C4-2B (cell line): ENCODE measurements around the gene CD93.

Experiments used
- H3K27ac ChIP-seq: fragments of 450-650 bp; 2 replicates; pipeline ENCODE4 v1.5.1; 2017
- CTCF ChIP-seq: fragments of 450-650 bp; conservative IDR thresholded peaks from 2 replicates; pipeline ENCODE4 v1.5.1; 2017; ENCODE audit warnings: mild to moderate bottlenecking
- ZFX ChIP-seq: fragments of 450-650 bp; IDR thresholded peaks from 2 replicates; pipeline ENCODE4 v1.6.1; 2017

Gene CD93

GRCh38 chr20:23050076-23050838 lies 35.9 kb downstream of the CD93 start:
- H3K27ac ChIP-seq = no peak overlapping the region
- no peak for TF ChIP-seq CTCF
- no peak for TF ChIP-seq ZFX

DNA sequence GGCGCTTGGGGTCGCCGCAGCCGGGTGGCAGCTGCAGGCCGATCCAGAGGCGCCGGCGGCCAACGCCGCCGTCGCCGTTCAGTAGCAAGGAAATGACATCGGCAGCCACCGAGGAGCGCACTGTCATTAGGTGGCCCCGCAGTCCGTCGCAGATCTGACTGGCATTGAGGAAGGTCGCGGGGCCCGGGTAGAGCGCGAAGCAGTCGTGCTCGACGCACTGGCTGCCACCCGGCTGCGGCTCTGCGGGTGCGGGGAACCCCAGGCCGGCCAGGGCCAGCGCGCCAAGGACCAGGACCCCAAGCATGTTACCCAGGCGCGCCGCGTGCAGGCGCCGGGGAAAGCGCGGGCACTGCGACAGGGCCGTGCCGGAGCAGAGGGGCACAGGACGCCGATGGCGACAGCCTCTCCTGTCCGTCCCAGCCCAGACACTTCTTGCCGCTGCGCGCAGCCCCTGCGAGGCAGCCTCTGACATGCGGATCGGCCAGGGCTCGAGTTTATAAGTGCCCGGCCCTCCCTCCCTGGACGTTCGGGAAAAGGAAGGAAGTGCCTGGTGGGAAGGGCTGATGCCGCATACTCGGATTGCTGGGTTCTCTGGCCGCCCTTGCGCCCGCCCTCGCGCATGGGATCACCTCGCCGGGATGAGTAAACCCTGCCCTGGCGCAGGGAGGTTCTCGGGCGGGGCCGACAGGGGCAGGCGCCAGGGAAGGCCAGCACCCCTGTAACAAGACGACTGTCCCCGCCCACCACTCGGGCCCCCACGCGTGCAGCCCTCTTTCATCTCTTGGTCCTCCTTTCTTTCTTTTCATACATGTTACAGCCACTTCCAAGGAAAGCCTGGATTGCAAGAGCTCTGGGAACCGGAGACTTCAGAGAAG lies 36.7 kb downstream of the CD93 start, which contains the start of gene THBD:
Gene THBD (minus strand): TSS at position 472 of the 875 bp plus-strand sequence. CDS start 168 bp downstream, at position 304.
- no peak within 1 kb of the TSS for H3K27ac ChIP-seq
- TF ChIP-seq CTCF (no peak), ZFX (no peak)

GRCh38 chr20:23048283-23049200 lies 37.6 kb downstream of the CD93 start:
- TF ChIP-seq CTCF = peak; percentile 58
- no peak for TF ChIP-seq ZFX
- no peak overlapping the region for H3K27ac ChIP-seq

DNA sequence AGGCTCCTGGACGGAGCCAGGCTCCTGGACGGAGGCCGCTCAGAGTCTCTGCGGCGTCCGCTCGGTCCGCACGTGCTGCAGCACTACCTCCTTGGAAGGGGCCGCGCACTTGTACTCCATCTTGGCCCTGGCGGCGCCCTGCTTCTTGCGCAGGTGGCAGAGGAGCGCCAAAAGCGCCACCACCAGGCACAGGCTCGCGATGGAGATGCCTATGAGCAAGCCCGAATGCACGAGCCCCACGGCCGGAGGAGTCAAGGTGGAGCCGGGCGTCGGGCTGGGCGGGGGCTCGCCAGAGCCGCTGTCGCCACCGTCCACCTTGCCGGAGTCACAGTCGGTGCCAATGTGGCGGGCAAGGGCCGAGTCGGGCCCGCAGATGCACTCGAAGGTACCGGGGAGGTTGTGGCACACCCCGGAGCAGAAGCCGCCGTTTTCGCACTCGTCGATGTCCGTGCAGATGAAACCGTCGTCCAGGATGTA lies 38.3 kb downstream of the CD93 start:
- TF ChIP-seq CTCF (no peak), ZFX (no peak)
- no peak overlapping the region for H3K27ac ChIP-seq

DNA sequence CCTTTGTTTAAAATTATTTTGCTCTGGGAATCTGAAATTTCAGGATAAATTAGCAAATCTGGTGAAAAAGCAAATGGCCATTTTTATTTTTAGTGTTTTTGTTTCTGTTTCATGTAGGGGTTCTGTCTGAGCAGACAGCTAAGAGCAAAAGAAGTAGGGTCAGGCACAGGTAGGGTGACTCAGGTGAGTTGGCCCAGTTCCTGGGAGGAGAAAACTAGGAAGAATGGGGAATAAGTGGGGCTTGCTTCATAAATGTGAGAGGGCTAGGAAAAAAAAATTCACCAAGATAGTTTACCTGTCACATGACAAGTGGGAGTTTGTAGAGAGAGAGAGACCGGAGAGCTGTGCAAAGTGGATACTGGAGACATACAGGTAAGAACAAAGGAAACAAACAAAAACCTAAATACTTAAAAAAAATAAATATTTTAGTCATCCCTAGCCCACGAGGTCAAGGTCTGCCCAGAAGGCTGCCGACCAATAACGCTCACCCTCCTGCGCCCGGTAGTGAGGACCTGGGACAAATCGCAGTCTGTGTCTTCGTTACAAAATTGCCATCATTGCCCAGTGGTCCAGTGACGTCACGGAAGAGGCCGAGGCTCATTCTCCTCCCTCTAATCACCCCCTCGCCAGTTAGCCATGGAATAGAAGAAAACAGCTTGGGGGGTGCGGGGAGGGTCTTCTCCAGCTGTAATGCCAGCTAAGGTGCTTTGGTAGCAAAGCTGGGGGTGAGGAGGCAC lies 39.0 kb downstream of the CD93 start:
- H3K27ac ChIP-seq = no peak overlapping the region
- TF ChIP-seq ZFX = no peak

GRCh38 chr20:23046431-23046830 lies 39.7 kb downstream of the CD93 start:
- no peak overlapping the region for H3K27ac ChIP-seq
- no peak for TF ChIP-seq ZFX
- TF ChIP-seq CTCF = no peak

DNA sequence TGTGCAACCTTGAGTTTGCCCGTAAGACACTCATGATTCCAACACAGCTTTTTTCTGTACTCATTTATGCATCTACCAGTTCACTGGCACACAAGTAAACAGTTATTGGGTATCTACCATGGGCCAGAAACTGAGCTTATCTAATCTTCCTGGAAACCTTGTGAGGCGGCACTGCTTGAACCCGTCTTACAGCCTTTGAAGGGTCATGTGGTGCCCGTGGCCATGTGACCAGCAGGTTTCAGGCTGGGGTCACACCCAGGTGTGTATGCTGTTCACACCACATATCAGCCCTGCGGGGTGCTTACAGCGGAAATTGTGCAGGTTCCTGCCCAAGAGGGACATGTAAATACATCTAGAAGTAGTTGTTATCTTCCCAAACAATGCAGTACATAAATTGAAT lies 42.7 kb downstream of the CD93 start:
- TF ChIP-seq ZFX (no peak), CTCF (no peak; the same call in 1 of the 2 replicates)
- H3K27ac ChIP-seq = no peak overlapping the region
